Adipose tissue (tissue), 3 donors: ENCODE measurements around the gene WNT5B. TPM values are rescaled to one million over a fixed set of nuclear protein-coding genes. Genes with fewer than 3 reads are reported as not detected.

ENCODE experiments used
- H3K27ac ChIP-seq: one replicate; pipeline ENCODE4 v1.5.1; 2013; ENCODE audit warnings: low read depth, low read length
- WGBS, 3 donors: extraction: QIAGEN DNeasy Blood & Tissue Kit; methylation state at CpG; one replicate each; pipeline ENCODE4 v1.1.7; 2013; 5-methylcytosine and 5-hydroxymethylcytosine counted together
- polyA plus RNA-seq, 3 donors: library from polyadenylated mRNA; stranded (reverse); fragments of 200-250 nt; gene quantifications; one replicate each; pipeline ENCODE4 v1.2.3, GENCODE V29; 2013
- donor health status: healthy with polysubstance abuse.
- donor health status: Bipolar disorder and iron deficiency.
- donor health status: healthy.

Gene WNT5B
- polyA plus RNA-seq, 3 donors, result 0.76 to 2.2 (median 0.94) TPM

- no peak overlapping the region for H3K27ac ChIP-seq
- WGBS, 3 donors, result 45 to 82% (median 47%) methylated on average over 4 of the region's 4 CpGs
These were observed 9.9 kb upstream of the WNT5B start for GRCh38 chr12:1619159-1619558.

DNA sequence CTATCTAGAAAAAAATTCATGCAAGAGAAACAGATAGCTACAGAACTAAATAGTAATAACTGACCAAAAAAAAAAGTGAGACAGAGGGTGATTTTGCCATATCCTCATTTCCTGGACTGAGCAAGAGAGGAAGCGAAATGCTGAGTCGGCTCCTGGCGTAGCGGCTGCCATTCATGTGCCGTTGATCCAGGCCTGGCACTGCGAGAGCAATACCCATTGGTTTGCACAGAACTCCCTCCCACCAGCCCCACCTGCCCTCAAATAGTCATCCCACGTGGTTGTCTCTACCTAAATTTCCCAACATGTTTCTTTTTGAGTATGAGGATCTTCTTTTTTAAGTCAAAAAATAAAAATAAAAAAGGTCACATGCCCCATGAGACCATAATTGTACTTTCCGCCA is 9.4 kb upstream of the WNT5B start:
- no peak overlapping the region for H3K27ac ChIP-seq
- WGBS, 3 donors, result 30 to 76% (median 42%) methylated on average over 8 of the region's 8 CpGs

DNA sequence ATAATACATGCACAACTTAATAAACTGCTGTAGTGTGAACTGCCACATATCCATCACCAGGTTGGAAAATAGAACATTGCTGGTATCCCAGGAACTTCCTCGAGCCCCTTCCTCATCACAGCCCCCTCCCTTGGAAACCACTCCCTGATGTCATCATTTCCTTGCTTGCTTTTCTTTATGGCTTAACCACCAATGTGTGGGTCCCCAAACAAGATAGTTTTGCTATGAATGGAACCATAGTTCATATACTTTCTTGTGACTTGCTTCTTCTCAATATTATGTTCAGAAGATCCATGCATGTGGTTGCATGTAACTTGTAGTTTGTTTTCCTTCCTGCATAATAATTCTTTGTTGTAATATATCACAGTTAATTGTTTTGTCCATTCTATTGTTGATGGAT is 8.9 kb upstream of the WNT5B start:
- H3K27ac ChIP-seq, result no peak overlapping the region
- WGBS, 3 donors, result 36 to 63% (median 60%) methylated on average over 1 of the region's 1 CpG

GRCh38 chr12:1622406-1622805 is 6.6 kb upstream of the WNT5B start:
- 53 to 85% (median 74%) methylated on average over 3 of the region's 3 CpGs for WGBS, 3 donors

DNA sequence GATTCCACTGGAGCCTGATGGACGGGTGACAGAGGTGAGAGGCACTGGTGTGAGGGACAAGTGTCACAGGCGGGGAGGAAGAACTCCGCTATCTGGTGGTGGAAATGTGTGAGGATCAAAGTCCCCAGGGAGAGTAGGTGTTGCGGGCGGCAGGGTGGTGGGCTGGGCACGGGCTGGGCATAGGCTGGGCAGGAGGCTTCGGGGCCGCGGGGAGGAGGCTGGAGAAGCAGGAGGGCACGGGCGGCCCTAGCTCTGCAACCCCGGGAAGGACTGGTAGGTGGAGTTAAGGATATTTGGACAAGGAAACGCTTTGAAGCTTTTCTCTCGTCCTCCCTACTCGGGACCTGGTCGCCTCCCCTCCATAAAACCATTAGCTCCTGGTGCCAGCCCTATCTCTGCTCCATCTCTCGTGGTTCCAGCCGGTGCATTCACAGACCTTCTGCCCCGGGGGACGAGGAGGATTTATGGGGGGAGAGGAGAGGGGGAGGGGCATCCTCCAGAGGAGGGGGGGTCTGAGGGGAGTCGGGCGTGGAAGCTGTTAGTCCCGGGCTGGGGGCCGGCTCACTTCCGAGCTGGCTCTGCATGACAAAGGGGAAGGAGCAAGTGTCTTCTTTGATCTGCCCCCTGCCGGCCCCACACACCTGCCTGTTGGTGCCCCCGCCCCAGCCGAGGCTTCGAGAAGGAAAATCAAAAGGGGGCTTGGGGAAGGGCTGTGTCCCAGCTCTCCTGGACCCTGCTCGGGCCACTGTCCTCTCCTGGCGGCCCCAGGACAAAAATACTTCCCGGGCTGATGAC is 504 bp downstream of the WNT5B start:
- H3K27ac ChIP-seq, result no peak overlapping the region
- 7 to 10% (median 8%) methylated on average over 28 to 32 of the region's 32 CpGs for WGBS, 3 donors

More at GRCh38 chr12:1622406-1622805, 6.6 kb upstream of the WNT5B start:
- H3K27ac ChIP-seq, result no peak overlapping the region

DNA sequence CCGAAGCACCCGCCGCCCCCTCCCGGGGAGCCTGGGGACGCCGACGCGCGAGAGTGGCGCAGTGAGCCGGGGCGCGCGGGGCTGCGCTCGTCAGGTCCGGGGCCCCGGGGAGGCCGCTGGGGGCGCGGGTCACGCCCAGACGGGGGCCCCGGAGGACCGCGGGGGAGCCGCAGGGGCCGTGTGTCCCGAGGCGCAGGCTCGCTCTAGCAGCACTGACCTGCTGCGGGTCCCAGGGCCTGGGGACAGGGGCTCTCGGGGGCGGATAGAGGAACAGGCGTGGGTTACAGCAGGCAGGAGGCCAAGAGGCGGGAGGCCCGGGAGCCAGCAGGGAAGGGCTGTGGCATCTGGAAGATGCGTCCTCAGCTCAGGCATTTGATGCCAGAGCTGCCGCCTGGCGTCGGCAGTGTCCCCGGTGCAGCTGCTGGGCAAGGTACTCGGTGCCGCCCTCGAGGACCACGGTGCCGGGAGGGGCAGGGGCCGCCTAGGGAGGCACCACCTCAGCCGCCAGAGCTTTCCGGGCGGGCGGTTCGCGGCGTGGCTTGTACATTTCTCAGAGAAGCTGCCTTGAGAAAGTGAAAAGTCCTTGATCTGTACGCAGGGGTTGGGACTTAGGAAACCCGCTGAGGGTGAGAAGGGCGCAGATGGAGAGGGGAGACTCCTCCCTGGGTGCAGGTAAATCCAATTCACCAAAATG is 1.2 kb downstream of the WNT5B start:
- no peak overlapping the region for H3K27ac ChIP-seq
- 1 to 2% (median 2%) methylated on average over 54 to 58 of the region's 58 CpGs for WGBS, 3 donors

- H3K27ac ChIP-seq, result no peak overlapping the region
- 53 to 79% (median 56%) methylated on average over 23 of the region's 23 CpGs for WGBS, 3 donors
These were observed 2.0 kb downstream of the WNT5B start for GRCh38 chr12:1630827-1631591.

DNA sequence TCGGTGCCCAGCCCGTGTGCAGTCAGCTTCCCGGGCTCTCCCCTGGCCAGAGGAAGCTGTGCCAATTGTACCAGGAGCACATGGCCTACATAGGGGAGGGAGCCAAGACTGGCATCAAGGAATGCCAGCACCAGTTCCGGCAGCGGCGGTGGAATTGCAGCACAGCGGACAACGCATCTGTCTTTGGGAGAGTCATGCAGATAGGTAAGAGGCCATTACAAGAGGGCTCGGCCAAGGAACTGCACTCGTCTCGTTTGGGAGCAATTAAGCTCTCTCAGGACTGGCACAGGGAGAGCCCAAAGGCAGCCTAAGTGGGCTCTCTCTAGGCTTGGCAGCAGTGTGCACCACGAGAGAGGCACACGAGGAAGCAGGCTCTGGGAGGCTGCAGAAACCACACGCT is 3.7 kb downstream of the WNT5B start:
- H3K27ac ChIP-seq, result no peak overlapping the region
- WGBS, 3 donors, result 80 to 94% (median 84%) methylated on average over 14 of the region's 14 CpGs

GRCh38 chr12:1633459-1633858 is 4.4 kb downstream of the WNT5B start:
- WGBS, 3 donors, result 49 to 74% (median 62%) methylated on average over 3 of the region's 3 CpGs
- no peak overlapping the region for H3K27ac ChIP-seq

DNA sequence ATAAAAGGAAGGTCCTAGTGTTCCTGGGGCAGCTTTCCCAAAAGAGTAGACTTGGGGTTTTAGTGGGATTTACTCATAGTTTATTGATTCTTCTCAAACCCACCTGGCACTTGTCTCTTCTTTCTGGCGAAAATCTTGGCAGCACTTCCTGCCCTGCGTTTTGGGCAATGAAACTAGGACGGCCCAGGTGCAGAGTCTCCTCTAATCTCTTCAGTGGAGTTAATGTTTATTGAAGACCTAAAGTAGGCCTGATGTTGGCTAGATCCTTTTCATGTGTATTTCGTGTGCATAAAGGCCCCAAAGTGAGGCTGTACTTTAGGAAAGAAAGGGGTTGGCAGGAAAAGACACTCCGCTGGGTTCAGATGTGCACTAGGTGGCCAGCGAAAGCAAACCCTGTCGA is 5.1 kb downstream of the WNT5B start:
- WGBS, 3 donors, result 50 to 65% (median 63%) methylated on average over 7 of the region's 7 CpGs
- H3K27ac ChIP-seq, result no peak overlapping the region

- no peak overlapping the region for H3K27ac ChIP-seq
- 37 to 40% (median 39%) methylated on average over 16 of the region's 16 CpGs for WGBS, 3 donors
These were observed 5.7 kb downstream of the WNT5B start for GRCh38 chr12:1634590-1635191.

GRCh38 chr12:1635301-1636095 is 6.5 kb downstream of the WNT5B start:
- no peak overlapping the region for H3K27ac ChIP-seq
- 54 to 88% (median 61%) methylated on average over 11 of the region's 11 CpGs for WGBS, 3 donors

DNA sequence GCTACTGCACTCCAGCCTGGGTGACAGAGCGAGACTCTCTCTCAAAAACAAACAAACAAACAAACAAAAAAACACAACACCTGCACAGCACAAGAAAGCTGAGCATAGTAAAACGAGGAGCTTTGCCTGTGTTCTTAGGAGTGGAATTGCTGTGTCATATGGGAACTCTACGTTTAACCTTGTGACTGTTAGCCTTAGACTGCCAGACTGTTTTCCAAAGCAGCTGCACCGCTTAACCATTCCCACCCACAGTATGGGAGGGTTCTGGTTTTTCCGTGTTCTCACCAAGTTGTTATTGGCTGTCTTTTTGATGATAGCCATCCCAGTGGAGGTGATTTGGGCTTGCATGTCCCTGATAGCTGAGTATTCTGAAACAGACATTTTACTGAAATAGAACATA is 9.2 kb downstream of the WNT5B start:
- no peak overlapping the region for H3K27ac ChIP-seq
- WGBS, 3 donors, result 53 to 69% (median 66%) methylated on average over 5 of the region's 5 CpGs

DNA sequence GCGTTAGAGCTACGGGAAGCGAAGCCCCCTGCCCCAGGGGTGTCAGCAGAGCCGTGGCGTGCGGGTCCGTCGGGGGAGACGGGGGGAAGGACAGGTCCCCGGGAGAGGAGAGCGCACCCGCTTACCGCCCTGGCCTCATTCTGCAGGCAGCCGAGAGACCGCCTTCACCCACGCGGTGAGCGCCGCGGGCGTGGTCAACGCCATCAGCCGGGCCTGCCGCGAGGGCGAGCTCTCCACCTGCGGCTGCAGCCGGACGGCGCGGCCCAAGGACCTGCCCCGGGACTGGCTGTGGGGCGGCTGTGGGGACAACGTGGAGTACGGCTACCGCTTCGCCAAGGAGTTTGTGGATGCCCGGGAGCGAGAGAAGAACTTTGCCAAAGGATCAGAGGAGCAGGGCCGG is 10.5 kb downstream of the WNT5B start:
- WGBS, 3 donors, result 80 to 91% (median 86%) methylated on average over 40 of the region's 40 CpGs
- H3K27ac ChIP-seq, result no peak overlapping the region

GRCh38 chr12:1640328-1641234 is 11.6 kb downstream of the WNT5B start:
- no peak overlapping the region for H3K27ac ChIP-seq
- WGBS, 3 donors, result 73 to 84% (median 76%) methylated on average over 18 of the region's 18 CpGs

DNA sequence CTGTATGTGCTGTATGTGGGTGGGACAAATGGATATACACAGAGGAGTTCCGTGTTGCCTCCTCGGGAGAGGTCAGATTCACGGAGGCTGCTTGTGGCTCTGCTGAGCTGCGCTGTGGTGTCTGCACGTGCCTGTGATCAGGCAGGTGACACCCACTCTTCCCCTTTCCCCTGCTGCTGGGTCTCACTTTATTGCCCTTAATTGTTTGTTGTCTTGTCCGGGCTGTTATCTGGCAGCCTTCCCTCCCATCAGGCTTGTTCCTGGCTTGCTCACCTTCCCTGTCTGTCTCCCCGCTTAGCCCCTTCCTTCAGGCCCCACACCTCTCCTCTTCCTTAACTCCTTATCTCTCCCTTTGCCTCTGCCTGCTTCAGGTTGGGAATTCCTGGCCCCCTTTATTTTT is 13.5 kb downstream of the WNT5B start:
- 78 to 83% (median 81%) methylated on average over 7 of the region's 7 CpGs for WGBS, 3 donors
- H3K27ac ChIP-seq, result no peak overlapping the region

DNA sequence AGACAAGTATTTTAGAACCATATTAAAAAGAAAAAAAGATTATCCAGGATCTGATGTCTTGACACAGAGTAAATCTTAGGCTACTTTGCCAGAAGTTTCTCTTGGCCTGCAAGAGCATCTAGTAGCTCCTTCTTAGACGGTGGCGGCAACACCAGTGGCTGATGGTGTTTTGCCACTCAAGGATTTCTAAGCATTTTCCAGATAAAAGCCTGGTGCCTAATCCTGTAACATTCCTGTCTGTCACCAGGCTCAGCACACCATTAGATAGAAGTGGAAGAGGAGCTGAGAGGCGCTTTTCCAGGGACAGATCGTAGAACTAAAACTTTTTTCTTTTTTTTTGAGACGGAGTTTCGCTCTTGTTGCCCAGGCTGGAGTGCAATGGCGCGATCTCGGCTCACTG is 14.0 kb downstream of the WNT5B start:
- no peak overlapping the region for H3K27ac ChIP-seq
- WGBS, 3 donors, result 90 to 95% (median 93%) methylated on average over 9 of the region's 9 CpGs
